IPS-NIHi11 (cell line): ENCODE data around the gene POLR3G.
A peak's percentile ranks its signal among the peaks of the same experiment; 100 is the strongest.

Experiments
- DNase-seq: peaks from one replicate; pipeline ENCODE4 v3.0.0; 2012; ENCODE audit warnings: mixed read lengths, low spot score

Gene POLR3G

GRCh38 chr5:90551376-90551775 is 76.7 kb downstream of the POLR3G start:
- no peak for DNase-seq

GRCh38 chr5:90553711-90554110 is 79.0 kb downstream of the POLR3G start:
- DNase-seq, result no peak

- DNase-seq, result no peak
Observed at GRCh38 chr5:90554358-90555006, 79.8 kb downstream of the POLR3G start.

- DNase-seq, result no peak
Observed at GRCh38 chr5:90555666-90556065, 81.0 kb downstream of the POLR3G start.

- DNase-seq, result no peak
Observed at GRCh38 chr5:90557391-90557790, 82.7 kb downstream of the POLR3G start.

GRCh38 chr5:90557871-90558270 is 83.2 kb downstream of the POLR3G start:
- DNase-seq, result no peak

GRCh38 chr5:90558344-90559192 is 83.9 kb downstream of the POLR3G start, which contains the start of gene ADGRV1:
Gene ADGRV1 (plus strand): TSS chr5:90558797. CDS start chr5:90558896, 99 bp downstream.
- DNase-seq, result peak; percentile 94

GRCh38 chr5:90560771-90561170 is 86.1 kb downstream of the POLR3G start:
- no peak for DNase-seq

- no peak for DNase-seq
Observed at GRCh38 chr5:90561766-90562165, 87.1 kb downstream of the POLR3G start.

GRCh38 chr5:90562341-90562740 is 87.7 kb downstream of the POLR3G start:
- no peak for DNase-seq

- DNase-seq, result no peak
Observed at GRCh38 chr5:90563108-90563507, 88.4 kb downstream of the POLR3G start.
